Mononuclear cell (primary cell): ENCODE data around the gene GNA15. TPM values are rescaled to one million over a fixed set of nuclear protein-coding genes. Genes with fewer than 3 reads are reported as not detected.
"Not testable (repeated sequence)": the region's sequence is repeated elsewhere in the genome, so short reads cannot be mapped to it uniquely, and the experiment has no call there.

Source experiments
- H3K27me3 ChIP-seq: 2 replicates; pipeline ENCODE4 v1.6.0; 2011; ENCODE audit warnings: low read length, control low read depth; ENCODE audit not compliant: insufficient read depth
- H3K4me1 ChIP-seq: 2 replicates; pipeline ENCODE4 v1.5.1; 2011; ENCODE audit warnings: mild to moderate bottlenecking, low read length, control low read depth; ENCODE audit not compliant: insufficient read depth
- H3K4me3 ChIP-seq: 2 replicates; pipeline ENCODE4 v1.5.1; 2011; ENCODE audit warnings: mild to moderate bottlenecking, low read length, moderate library complexity
- H3K9me3 ChIP-seq: 2 replicates; pipeline ENCODE4 v1.5.1; 2011; ENCODE audit warnings: low read depth, mild to moderate bottlenecking, control low read depth, low read length
- total RNA-seq: library from RNA; depleted of rRNA; stranded (reverse); fragments of >200 nt; gene quantifications from one replicate; pipeline ENCODE4 v1.2.3, GENCODE V29; 2012

The GNA15 gene
- total RNA-seq, 1 donor: 48.3 TPM

GRCh38 chr19:3146677-3147100 is 10.9 kb downstream of the GNA15 start:
- Histone ChIP-seq H3K27me3 (no peaks in the 10 kb centered on the region), H3K9me3 (no peaks in the 10 kb centered on the region), H3K4me3 (no peak overlapping the region), H3K4me1 (peaks cover 33% of the 10 kb centered on the region)

- Histone ChIP-seq H3K9me3 (no peaks in the 10 kb centered on the region), H3K4me3 (no peak overlapping the region), H3K27me3 (no peaks in the 10 kb centered on the region), H3K4me1 (peaks cover 15% of the 10 kb centered on the region)
These were observed 12.7 kb downstream of the GNA15 start for GRCh38 chr19:3148503-3148902.

GRCh38 chr19:3149089-3149488 is 13.3 kb downstream of the GNA15 start:
- Histone ChIP-seq H3K4me1 (peaks cover 13% of the 10 kb centered on the region), H3K9me3 (no peaks in the 10 kb centered on the region), H3K4me3 (no peak overlapping the region), H3K27me3 (no peaks in the 10 kb centered on the region)

GRCh38 chr19:3149526-3150505 is 14.0 kb downstream of the GNA15 start:
- no peaks in the 10 kb centered on the region for H3K9me3 ChIP-seq
- no peaks in the 10 kb centered on the region for H3K27me3 ChIP-seq
- no peak overlapping the region for H3K4me3 ChIP-seq
- H3K4me1 ChIP-seq: peaks cover 19% of the 10 kb centered on the region

GRCh38 chr19:3150739-3151329 is 15.0 kb downstream of the GNA15 start:
- Histone ChIP-seq H3K4me3 (no peak overlapping the region), H3K9me3 (no peaks in the 10 kb centered on the region), H3K4me1 (peaks cover 23% of the 10 kb centered on the region), H3K27me3 (no peaks in the 10 kb centered on the region)

- no peaks in the 10 kb centered on the region for H3K9me3 ChIP-seq
- peaks cover 17% of the 10 kb centered on the region for H3K4me1 ChIP-seq
- no peak overlapping the region for H3K4me3 ChIP-seq
- H3K27me3 ChIP-seq: no peaks in the 10 kb centered on the region
These were observed 16.0 kb downstream of the GNA15 start for GRCh38 chr19:3151563-3152418.

GRCh38 chr19:3152419-3152780 is 16.6 kb downstream of the GNA15 start:
- H3K27me3 ChIP-seq: no peaks in the 10 kb centered on the region

GRCh38 chr19:3153286-3154230 is 17.7 kb downstream of the GNA15 start:
- no peaks in the 10 kb centered on the region for H3K9me3 ChIP-seq
- peaks cover 17% of the 10 kb centered on the region for H3K4me1 ChIP-seq
- H3K4me3 ChIP-seq: no peak overlapping the region
- H3K27me3 ChIP-seq: no peaks in the 10 kb centered on the region

More at GRCh38 chr19:3152419-3152780, 16.6 kb downstream of the GNA15 start:
- H3K4me1 ChIP-seq: peaks cover 17% of the 10 kb centered on the region
- no peak overlapping the region for H3K4me3 ChIP-seq
- no peaks in the 10 kb centered on the region for H3K9me3 ChIP-seq

GRCh38 chr19:3154447-3154846 is 18.6 kb downstream of the GNA15 start:
- not testable (repeated sequence) for H3K9me3 ChIP-seq, H3K27me3 ChIP-seq, H3K4me3 ChIP-seq
- H3K4me1 ChIP-seq: peaks cover 17% of the 10 kb centered on the region

GRCh38 chr19:3154957-3155736 is 19.3 kb downstream of the GNA15 start:
- Histone ChIP-seq H3K9me3 (no peaks in the 10 kb centered on the region), H3K4me3 (no peak overlapping the region), H3K4me1 (peaks cover 17% of the 10 kb centered on the region), H3K27me3 (no peaks in the 10 kb centered on the region)

- Histone ChIP-seq H3K4me3 (no peak overlapping the region), H3K9me3 (no peaks in the 10 kb centered on the region), H3K27me3 (no peaks in the 10 kb centered on the region), H3K4me1 (peaks cover 17% of the 10 kb centered on the region)
These were observed 21.4 kb downstream of the GNA15 start for GRCh38 chr19:3157096-3157845.

- H3K9me3 ChIP-seq: no peaks in the 10 kb centered on the region
- peaks cover 31% of the 10 kb centered on the region for H3K4me1 ChIP-seq
- H3K4me3 ChIP-seq: no peak overlapping the region
These were observed 23.7 kb downstream of the GNA15 start for GRCh38 chr19:3159565-3159964.

GRCh38 chr19:3160219-3160618 is 24.4 kb downstream of the GNA15 start:
- Histone ChIP-seq H3K4me1 (peaks cover 31% of the 10 kb centered on the region), H3K4me3 (no peak overlapping the region), H3K27me3 (no peaks in the 10 kb centered on the region), H3K9me3 (no peaks in the 10 kb centered on the region)

More at GRCh38 chr19:3159565-3159964, 23.7 kb downstream of the GNA15 start:
- H3K27me3 ChIP-seq: no peaks in the 10 kb centered on the region
